HepG2 (cell line): Measurements from ENCODE around the gene TMBIM1. TPM values are rescaled to one million over a fixed set of nuclear protein-coding genes. Genes with fewer than 3 reads are reported as not detected.

Experiments
- AKAP8 ChIP-seq: sonication (generic); formaldehyde crosslinking; IDR thresholded peaks from 2 replicates; pipeline ENCODE4 v1.5.1; 2020; ENCODE audit warnings: mild to moderate bottlenecking, missing genetic modification reagents
- DMAP1 ChIP-seq: IDR thresholded peaks from 2 replicates; pipeline ENCODE4 v1.6.1; 2016
- EP300 ChIP-seq, 3 experiments: sonication (generic) in 1 of 3; formaldehyde crosslinking in 1 of 3; IDR thresholded peaks; 2 replicates each; pipeline versions ENCODE4 v1.5.1 to v1.6.1; 2011 to 2020; ENCODE audit warnings: low read depth in 2 of 3, low read length in 2 of 3, borderline replicate concordance in 1 of 3, improper control_type of control experiment in 1 of 3, mild to moderate bottlenecking in 1 of 3, missing genetic modification reagents in 1 of 3, moderate library complexity in 1 of 3
- GABPB1 ChIP-seq: IDR thresholded peaks from 2 replicates; pipeline ENCODE4 v1.6.1; 2016; ENCODE audit warnings: mild to moderate bottlenecking, missing genetic modification reagents, moderate library complexity, missing compliant biosample characterization
- HNRNPK ChIP-seq: fragments of 200-400 bp; formaldehyde crosslinking; IDR thresholded peaks from 2 replicates; pipeline ENCODE4 v1.6.1; 2018; ENCODE audit warnings: low read length, low read depth, moderate library complexity, mild to moderate bottlenecking; ENCODE audit not compliant: poor library complexity, severe bottlenecking
- HNRNPL ChIP-seq: fragments of 200-400 bp; formaldehyde crosslinking; IDR thresholded peaks from 2 replicates; pipeline ENCODE4 v1.6.1; 2017; ENCODE audit warnings: mild to moderate bottlenecking, low read depth, low read length
- LCORL ChIP-seq, 2 experiments: fragments of 450-650 bp in 1 of 2; sonication (generic) in 1 of 2; formaldehyde crosslinking in 1 of 2; IDR thresholded peaks; 2 replicates each; pipeline versions ENCODE4 v1.5.0 to v1.6.1; 2017 to 2020; ENCODE audit warnings: antibody characterized with exemption in 1 of 2, missing genetic modification reagents in 1 of 2
- SP4 ChIP-seq: sonication (generic); formaldehyde crosslinking; IDR thresholded peaks from 2 replicates; pipeline ENCODE4 v1.8.1; 2023; ENCODE audit warnings: mild to moderate bottlenecking, missing genetic modification reagents
- TBX2 ChIP-seq: sonication (generic); formaldehyde crosslinking; IDR thresholded peaks from 2 replicates; pipeline ENCODE4 v1.5.0; 2020; ENCODE audit warnings: missing genetic modification reagents, mild to moderate bottlenecking, borderline replicate concordance
- THAP11 ChIP-seq: IDR thresholded peaks from 2 replicates; pipeline ENCODE4 v1.6.1; 2016; ENCODE audit warnings: missing biosample characterization, missing genetic modification reagents
- XBP1 ChIP-seq: sonication (generic); formaldehyde crosslinking; IDR thresholded peaks from 2 replicates; pipeline ENCODE4 v1.5.0; 2020; ENCODE audit warnings: missing genetic modification reagents
- ZNF121 ChIP-seq: sonication (generic); formaldehyde crosslinking; IDR thresholded peaks from 2 replicates; pipeline ENCODE4 v1.5.0; 2020; ENCODE audit warnings: mild to moderate bottlenecking, missing genetic modification reagents
- ZNF292 ChIP-seq: sonication (generic); formaldehyde crosslinking; IDR thresholded peaks from 2 replicates; pipeline ENCODE4 v1.8.1; 2022; ENCODE audit warnings: mild to moderate bottlenecking, low read depth, missing genetic modification reagents, borderline replicate concordance
- ZNF589 ChIP-seq: sonication (generic); formaldehyde crosslinking; conservative IDR thresholded peaks from 2 replicates; pipeline ENCODE4 v1.8.0; 2022; ENCODE audit warnings: mild to moderate bottlenecking, moderate library complexity, missing genetic modification reagents
- ZNF709 ChIP-seq: sonication (generic); formaldehyde crosslinking; IDR thresholded peaks from 2 replicates; pipeline ENCODE4 v1.5.0; 2020; ENCODE audit warnings: mild to moderate bottlenecking, missing genetic modification reagents
- ZNF777 ChIP-seq: sonication (generic); formaldehyde crosslinking; IDR thresholded peaks from 2 replicates; pipeline ENCODE4 v1.4.0; 2020; ENCODE audit warnings: missing genetic modification reagents
- ZNF782 ChIP-seq: sonication (generic); formaldehyde crosslinking; IDR thresholded peaks from 2 replicates; pipeline ENCODE4 v1.4.0; 2020; ENCODE audit warnings: missing genetic modification reagents, mild to moderate bottlenecking, borderline replicate concordance
- polyA plus RNA-seq, 8 experiments: library from polyadenylated mRNA; depleted of rRNA in 3 of 8; stranded (reverse) in 7 of 8; unstranded in 1 of 8; fragments of >200 nt; fragmentation: Illumina TruSeq in 4 of 8; extraction: Trizol in 4 of 8; gene quantifications; 2 replicates each; pipeline versions ENCODE4 v1.2.1 to v1.2.3, GENCODE V29; 2011 to 2016; ENCODE audit warnings: low read depth in 4 of 8, missing spikeins in 1 of 8, mixed read lengths in 1 of 8; ENCODE audit not compliant: insufficient read depth in 1 of 8
- total RNA-seq, 5 experiments: library from RNA; depleted of rRNA; stranded (reverse); fragments of >200 nt; fragmentation: Illumina TruSeq; extraction: Trizol; gene quantifications; 2 replicates each; pipeline ENCODE4 v1.2.3, GENCODE V29; 2016; ENCODE audit warnings: low read depth in 1 of 5
- TF ChIP-seq, protein P1 (sequence below): sonication (generic); formaldehyde crosslinking; IDR thresholded peaks from 2 replicates; pipeline ENCODE4 v1.5.0; 2020; ENCODE audit warnings: missing genetic modification reagents
- TF ChIP-seq, protein P2 (sequence below): sonication (generic); formaldehyde crosslinking; IDR thresholded peaks from 2 replicates; pipeline ENCODE4 v1.4.0; 2020; ENCODE audit warnings: missing genetic modification reagents
- TF ChIP-seq, protein P3 (sequence below): sonication (generic); formaldehyde crosslinking; IDR thresholded peaks from 2 replicates; pipeline ENCODE4 v1.4.0; 2020; ENCODE audit warnings: low read depth, missing genetic modification reagents
- TF ChIP-seq, protein P4 (sequence below): sonication (generic); formaldehyde crosslinking; IDR thresholded peaks from 2 replicates; pipeline ENCODE4 v1.8.1; 2023; ENCODE audit warnings: missing genetic modification reagents, inconsistent platforms, borderline replicate concordance

The TMBIM1 gene
- total and polyA plus RNA-seq, 2 of the 13 experiments (the other 11 are each of a cell fraction or from before 2014, with no cell fraction given) = 127 to 139 TPM

DNA sequence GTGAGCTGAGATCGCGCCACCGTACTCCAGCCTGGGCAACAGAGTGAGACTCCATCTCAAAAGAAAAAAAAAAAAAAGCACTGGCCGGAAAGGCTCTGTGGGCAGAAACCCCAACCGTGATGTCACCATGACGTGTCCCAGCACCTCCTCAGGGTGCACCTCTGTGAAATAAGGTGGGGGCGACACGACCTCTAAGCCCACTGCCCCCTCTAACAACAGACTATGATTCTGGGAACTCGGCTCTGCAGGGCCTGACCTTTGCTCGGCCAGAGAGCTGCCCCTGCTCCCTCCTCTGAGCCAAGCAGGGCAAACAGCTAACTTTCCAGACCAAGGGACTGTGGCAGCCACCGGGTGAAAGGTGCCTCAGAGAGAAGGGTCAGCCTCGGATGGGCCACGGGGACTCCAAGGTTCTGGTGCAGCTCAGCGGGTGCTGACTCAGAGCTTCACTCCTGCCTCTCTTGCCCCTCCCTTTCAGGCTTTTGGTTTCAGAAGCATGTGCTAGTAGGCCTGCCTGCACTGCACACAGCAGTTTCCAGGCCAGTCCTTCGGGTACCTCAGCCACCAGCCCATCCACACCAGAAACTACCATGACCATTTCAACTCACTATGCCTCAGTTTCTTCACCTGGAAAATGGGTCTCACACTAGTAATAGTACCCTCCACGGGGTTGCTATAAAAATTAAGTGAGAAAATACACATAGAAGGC is 8.0 kb downstream of the TMBIM1 start (continued):
- TF ChIP-seq HNRNPL (peak; percentile 76), LCORL (IDR thresholded peaks at IDR 0.05) (no peak), LCORL (CRISPR knock-in tag; IDR thresholded peaks at IDR 0.05) (peak; percentile 31; the same call in 1 of the 2 replicates), ZNF121 (peak; percentile 92), ZNF777 (CRISPR knock-in tag) (no peak), XBP1 (no peak), ZNF292 (CRISPR knock-in tag) (peak; percentile 88; the same call in 1 of the 2 replicates), ZNF589 (CRISPR knock-in tag) (no peak), HNRNPK (no peak), ZNF709 (CRISPR knock-in tag) (no peak), GABPB1 (CRISPR knock-in tag) (peak; percentile 11; the same call in 1 of the 2 replicates), TBX2 (CRISPR knock-in tag) (0 out of 2 replicates have a peak, but pooled peaks have one; percentile 48), DMAP1 (CRISPR knock-in tag) (peak; percentile 36; the same call in 1 of the 2 replicates), SP4 (CRISPR knock-in tag) (0 out of 2 replicates have a peak, but pooled peaks have one; percentile 46), THAP11 (CRISPR knock-in tag) (0 out of 2 replicates have a peak, but pooled peaks have one; percentile 14), AKAP8 (CRISPR knock-in tag) (peak; percentile 94), ZNF782 (no peak), EP300 (IDR thresholded peaks at IDR 0.05; ENCODE audit: low read depth in 2 of 2, low read length in 2 of 2) (no peak), EP300 (CRISPR knock-in tag; IDR thresholded peaks at IDR 0.05; ENCODE audit: borderline replicate concordance) (no peak)
- TF ChIP-seq, protein P1, sequence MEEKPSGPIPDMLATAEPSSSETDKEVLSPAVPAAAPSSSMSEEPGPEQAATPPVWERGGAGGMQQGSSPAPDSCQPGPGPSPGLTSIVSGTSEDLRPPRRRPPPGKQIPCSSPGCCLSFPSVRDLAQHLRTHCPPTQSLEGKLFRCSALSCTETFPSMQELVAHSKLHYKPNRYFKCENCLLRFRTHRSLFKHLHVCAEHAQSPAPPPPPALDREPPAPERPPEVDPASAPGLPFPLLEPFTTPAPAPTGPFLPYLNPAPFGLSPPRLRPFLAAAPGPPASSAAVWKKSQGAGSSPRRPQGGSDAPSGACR (CRISPR knock-in tag) = 0 out of 2 replicates have a peak, but pooled peaks have one; percentile 63
- TF ChIP-seq, protein P2, sequence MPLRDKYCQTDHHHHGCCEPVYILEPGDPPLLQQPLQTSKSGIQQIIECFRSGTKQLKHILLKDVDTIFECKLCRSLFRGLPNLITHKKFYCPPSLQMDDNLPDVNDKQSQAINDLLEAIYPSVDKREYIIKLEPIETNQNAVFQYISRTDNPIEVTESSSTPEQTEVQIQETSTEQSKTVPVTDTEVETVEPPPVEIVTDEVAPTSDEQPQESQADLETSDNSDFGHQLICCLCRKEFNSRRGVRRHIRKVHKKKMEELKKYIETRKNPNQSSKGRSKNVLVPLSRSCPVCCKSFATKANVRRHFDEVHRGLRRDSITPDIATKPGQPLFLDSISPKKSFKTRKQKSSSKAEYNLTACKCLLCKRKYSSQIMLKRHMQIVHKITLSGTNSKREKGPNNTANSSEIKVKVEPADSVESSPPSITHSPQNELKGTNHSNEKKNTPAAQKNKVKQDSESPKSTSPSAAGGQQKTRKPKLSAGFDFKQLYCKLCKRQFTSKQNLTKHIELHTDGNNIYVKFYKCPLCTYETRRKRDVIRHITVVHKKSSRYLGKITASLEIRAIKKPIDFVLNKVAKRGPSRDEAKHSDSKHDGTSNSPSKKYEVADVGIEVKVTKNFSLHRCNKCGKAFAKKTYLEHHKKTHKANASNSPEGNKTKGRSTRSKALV (CRISPR knock-in tag) = no peak
- TF ChIP-seq, protein P3, sequence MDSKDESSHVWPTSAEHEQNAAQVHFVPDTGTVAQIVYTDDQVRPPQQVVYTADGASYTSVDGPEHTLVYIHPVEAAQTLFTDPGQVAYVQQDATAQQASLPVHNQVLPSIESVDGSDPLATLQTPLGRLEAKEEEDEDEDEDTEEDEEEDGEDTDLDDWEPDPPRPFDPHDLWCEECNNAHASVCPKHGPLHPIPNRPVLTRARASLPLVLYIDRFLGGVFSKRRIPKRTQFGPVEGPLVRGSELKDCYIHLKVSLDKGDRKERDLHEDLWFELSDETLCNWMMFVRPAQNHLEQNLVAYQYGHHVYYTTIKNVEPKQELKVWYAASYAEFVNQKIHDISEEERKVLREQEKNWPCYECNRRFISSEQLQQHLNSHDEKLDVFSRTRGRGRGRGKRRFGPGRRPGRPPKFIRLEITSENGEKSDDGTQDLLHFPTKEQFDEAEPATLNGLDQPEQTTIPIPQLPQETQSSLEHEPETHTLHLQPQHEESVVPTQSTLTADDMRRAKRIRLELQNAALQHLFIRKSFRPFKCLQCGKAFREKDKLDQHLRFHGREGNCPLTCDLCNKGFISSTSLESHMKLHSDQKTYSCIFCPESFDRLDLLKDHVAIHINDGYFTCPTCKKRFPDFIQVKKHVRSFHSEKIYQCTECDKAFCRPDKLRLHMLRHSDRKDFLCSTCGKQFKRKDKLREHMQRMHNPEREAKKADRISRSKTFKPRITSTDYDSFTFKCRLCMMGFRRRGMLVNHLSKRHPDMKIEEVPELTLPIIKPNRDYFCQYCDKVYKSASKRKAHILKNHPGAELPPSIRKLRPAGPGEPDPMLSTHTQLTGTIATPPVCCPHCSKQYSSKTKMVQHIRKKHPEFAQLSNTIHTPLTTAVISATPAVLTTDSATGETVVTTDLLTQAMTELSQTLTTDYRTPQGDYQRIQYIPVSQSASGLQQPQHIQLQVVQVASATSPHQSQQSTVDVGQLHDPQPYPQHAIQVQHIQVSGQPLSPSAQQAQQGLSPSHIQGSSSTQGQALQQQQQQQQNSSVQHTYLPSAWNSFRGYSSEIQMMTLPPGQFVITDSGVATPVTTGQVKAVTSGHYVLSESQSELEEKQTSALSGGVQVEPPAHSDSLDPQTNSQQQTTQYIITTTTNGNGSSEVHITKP = no peak
- TF ChIP-seq, protein P4, sequence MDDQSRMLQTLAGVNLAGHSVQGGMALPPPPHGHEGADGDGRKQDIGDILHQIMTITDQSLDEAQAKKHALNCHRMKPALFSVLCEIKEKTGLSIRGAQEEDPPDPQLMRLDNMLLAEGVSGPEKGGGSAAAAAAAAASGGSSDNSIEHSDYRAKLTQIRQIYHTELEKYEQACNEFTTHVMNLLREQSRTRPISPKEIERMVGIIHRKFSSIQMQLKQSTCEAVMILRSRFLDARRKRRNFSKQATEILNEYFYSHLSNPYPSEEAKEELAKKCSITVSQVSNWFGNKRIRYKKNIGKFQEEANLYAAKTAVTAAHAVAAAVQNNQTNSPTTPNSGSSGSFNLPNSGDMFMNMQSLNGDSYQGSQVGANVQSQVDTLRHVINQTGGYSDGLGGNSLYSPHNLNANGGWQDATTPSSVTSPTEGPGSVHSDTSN (CRISPR knock-in tag) = no peak
